GM23338 (cell line): ENCODE data around the gene CACNA2D3. TPM values are rescaled to one million over a fixed set of nuclear protein-coding genes. Genes with fewer than 3 reads are reported as not detected.

ENCODE experiments used
- ATAC-seq: fragments of 200-7000 bp; cut with Tn5 transposase; 3 replicates; pipeline ENCODE4 v1.9.1; 2020
- DNase-seq: peaks from one replicate; pipeline ENCODE4 v3.0.0-alpha.2; 2015; ENCODE audit warnings: low spot score
- H2AFZ ChIP-seq: fragments of 200-600 bp; sonication (generic); 2 replicates; pipeline ENCODE4 v1.8.0; 2016; ENCODE audit warnings: antibody characterized with exemption, mild to moderate bottlenecking, moderate library complexity
- H3F3A ChIP-seq: fragments of 200-600 bp; sonication (generic); replicated peaks from 2 replicates; pipeline ENCODE4 v1.8.0; 2017; ENCODE audit warnings: antibody characterized with exemption, mixed run types, low read depth
- H3K27ac ChIP-seq: fragments of 200-600 bp; sonication (generic); 2 replicates; pipeline ENCODE4 v1.6.1; 2016; ENCODE audit warnings: low read depth
- H3K27me3 ChIP-seq: fragments of 200-600 bp; sonication (generic); 2 replicates; pipeline ENCODE4 v1.8.0; 2016; ENCODE audit warnings: mild to moderate bottlenecking, mixed run types, moderate library complexity; ENCODE audit not compliant: insufficient read depth
- H3K36me3 ChIP-seq: fragments of 200-600 bp; sonication (generic); 2 replicates; pipeline ENCODE4 v1.8.0; 2016; ENCODE audit warnings: mild to moderate bottlenecking; ENCODE audit not compliant: insufficient read depth
- H3K4me1 ChIP-seq: fragments of 200-600 bp; sonication (generic); 2 replicates; pipeline ENCODE4 v1.8.0; 2016; ENCODE audit warnings: mild to moderate bottlenecking, moderate library complexity; ENCODE audit not compliant: insufficient read depth
- H3K4me2 ChIP-seq: fragments of 200-600 bp; sonication (generic); 2 replicates; pipeline ENCODE4 v1.7.1; 2017; ENCODE audit warnings: mixed run types
- H3K4me3 ChIP-seq: fragments of 200-600 bp; sonication (generic); 2 replicates; pipeline ENCODE4 v1.6.1; 2016; ENCODE audit warnings: mixed run types
- H3K79me2 ChIP-seq: fragments of 200-600 bp; sonication (generic); replicated peaks from 2 replicates; pipeline ENCODE4 v1.8.0; 2017; ENCODE audit warnings: mild to moderate bottlenecking; ENCODE audit not compliant: insufficient read depth
- H3K9me2 ChIP-seq: fragments of 200-600 bp; sonication (generic); 2 replicates; pipeline ENCODE4 v1.8.0; 2017; ENCODE audit not compliant: insufficient read depth
- H4K20me1 ChIP-seq: fragments of 200-600 bp; sonication (generic); replicated peaks from 2 replicates; pipeline ENCODE4 v1.8.0; 2017; ENCODE audit warnings: mild to moderate bottlenecking; ENCODE audit not compliant: insufficient read depth
- H3K27ac Mint-ChIP-seq: 2 replicates; pipeline ENCODE4 v1.8.0; 2020; ENCODE audit warnings: inconsistent platforms, mild to moderate bottlenecking, moderate library complexity, mixed read lengths
- H3K27me3 Mint-ChIP-seq: 3 replicates; pipeline ENCODE4 v1.8.0; 2022; ENCODE audit warnings: low read depth, mild to moderate bottlenecking, moderate library complexity, mixed read lengths, inconsistent platforms; ENCODE audit not compliant: insufficient read depth, poor library complexity
- H3K36me3 Mint-ChIP-seq: 3 replicates; pipeline ENCODE4 v1.8.0; 2021; ENCODE audit warnings: low read depth, mild to moderate bottlenecking, inconsistent platforms, moderate library complexity, mixed read lengths
- H3K4me1 Mint-ChIP-seq: 3 replicates; pipeline ENCODE4 v1.8.0; 2020; ENCODE audit warnings: mild to moderate bottlenecking, inconsistent platforms, mixed read lengths
- H3K4me3 Mint-ChIP-seq: 3 replicates; pipeline ENCODE4 v1.8.0; 2021; ENCODE audit warnings: moderate library complexity, mild to moderate bottlenecking, inconsistent platforms, mixed read lengths
- H3K9me3 Mint-ChIP-seq: 3 replicates; pipeline ENCODE4 v1.8.0; 2020; ENCODE audit warnings: moderate library complexity, mild to moderate bottlenecking, inconsistent platforms, mixed read lengths
- ETS1 ChIP-seq: IDR thresholded peaks from 2 replicates; pipeline ENCODE4 v1.6.1; 2016; ENCODE audit warnings: antibody characterized with exemption
- EZH2phosphoT487 ChIP-seq: fragments of 200-600 bp; sonication (generic); IDR thresholded peaks from one replicate; pipeline ENCODE4 v1.8.1; 2018; ENCODE audit warnings: antibody characterized with exemption; ENCODE audit not compliant: unreplicated experiment
- JUNB ChIP-seq: IDR thresholded peaks from one replicate; pipeline ENCODE4 v1.6.1; 2016; ENCODE audit warnings: antibody characterized with exemption; ENCODE audit not compliant: unreplicated experiment
- REST ChIP-seq: IDR thresholded peaks from one replicate; pipeline ENCODE4 v1.6.1; 2018; ENCODE audit warnings: antibody characterized with exemption; ENCODE audit not compliant: unreplicated experiment
- STAT1 ChIP-seq: IDR thresholded peaks from one replicate; pipeline ENCODE4 v1.6.1; 2016; ENCODE audit warnings: antibody characterized with exemption; ENCODE audit not compliant: unreplicated experiment
- ZNF331 ChIP-seq: fragments of 250-450 bp; sonication (Bioruptor Pico); IDR thresholded peaks from 2 replicates; pipeline ENCODE4 v1.5.0; 2020; ENCODE audit warnings: low read depth, mild to moderate bottlenecking, moderate library complexity
- polyA plus RNA-seq: library from polyadenylated mRNA; unstranded; fragments of >200 nt; fragmentation: Nextera tagmentation; extraction: Ambion mirVana; gene quantifications from 2 replicates; pipeline ENCODE4 v1.2.1, GENCODE V29; 2016
- total RNA-seq: library from RNA; depleted of rRNA; stranded (reverse); fragments of >200 nt; shearing (Covaris generic); gene quantifications from 2 replicates; pipeline ENCODE4 v1.2.3, GENCODE V29; 2014

CACNA2D3 gene
- total and polyA plus RNA-seq, 2 experiments from 2014 or later = 2.2 to 2.3 TPM

- TF ChIP-seq REST (no peak), JUNB (no peak), STAT1 (no peak), ETS1 (no peak)
Measured at GRCh38 chr3:54706738-54707137, 584.4 kb downstream of the CACNA2D3 start (continued).

GRCh38 chr3:54709785-54710184 is 587.4 kb downstream of the CACNA2D3 start:
- peaks cover 39% of the 10 kb centered on the region for H3K4me1 Mint-ChIP-seq
- no peaks in the 10 kb centered on the region for H3K9me3 Mint-ChIP-seq

GRCh38 chr3:54710954-54711353 is 588.6 kb downstream of the CACNA2D3 start:
- no peaks in the 10 kb centered on the region for H3K79me2 ChIP-seq
- no peak for DNase-seq
- H3K4me3 ChIP-seq = no peak overlapping the region
- no peaks in the 10 kb centered on the region; the same call in 1 of the 2 replicates for H3K36me3 ChIP-seq
- no peaks in the 10 kb centered on the region for H3K27me3 ChIP-seq
- H3K4me1 ChIP-seq = peaks cover 36% of the 10 kb centered on the region
- peaks cover 29% of the 10 kb centered on the region for H3K9me2 ChIP-seq
- Mint-ChIP-seq H3K27me3 (peaks cover 6% of the 10 kb centered on the region), H3K9me3 (no peaks in the 10 kb centered on the region), H3K4me1 (peaks cover 28% of the 10 kb centered on the region), H3K27ac (no peak overlapping the region), H3K36me3 (peaks cover 5% of the 10 kb centered on the region; the same call in 1 of the 3 replicates), H3K4me3 (no peak overlapping the region)
- no peak for ATAC-seq
- peak overlapping the region; percentile 20; the same call in 1 of the 2 replicates for H3K4me2 ChIP-seq
- no peak for TF ChIP-seq ETS1
- TF ChIP-seq ZNF331 (CRISPR knock-in tag) = no peak
- no peak for TF ChIP-seq STAT1
- TF ChIP-seq EZH2phosphoT487 = no peak
- H3K27ac ChIP-seq = peak overlapping the region; percentile 92
- no peak overlapping the region for H2AFZ ChIP-seq
- H3F3A ChIP-seq = no peaks in the 10 kb centered on the region; the same call in 1 of the 2 replicates
- H4K20me1 ChIP-seq = no peaks in the 10 kb centered on the region

More at GRCh38 chr3:54709785-54710184, 587.4 kb downstream of the CACNA2D3 start:
- DNase-seq (peak; percentile 30), ATAC-seq (peak; percentile 76)
- Histone ChIP-seq H3K79me2 (no peaks in the 10 kb centered on the region), H4K20me1 (no peaks in the 10 kb centered on the region), H2AFZ (no peak overlapping the region), H3K4me3 (no peak overlapping the region), H3K9me2 (peaks cover 35% of the 10 kb centered on the region), H3K4me1 (peaks cover 48% of the 10 kb centered on the region), H3F3A (no peaks in the 10 kb centered on the region; the same call in 1 of the 2 replicates), H3K4me2 (peak overlapping the region; percentile 20), H3K27me3 (no peaks in the 10 kb centered on the region), H3K27ac (peak overlapping the region; percentile 92), H3K36me3 (no peaks in the 10 kb centered on the region; the same call in 1 of the 2 replicates)
- peaks cover 6% of the 10 kb centered on the region for H3K27me3 Mint-ChIP-seq
- no peak overlapping the region for H3K4me3 Mint-ChIP-seq
- H3K36me3 Mint-ChIP-seq = peaks cover 5% of the 10 kb centered on the region; the same call in 1 of the 3 replicates
- H3K27ac Mint-ChIP-seq = no peak overlapping the region
- TF ChIP-seq STAT1 (no peak), EZH2phosphoT487 (no peak)
